Lower leg skin (tissue), 4 donors: ENCODE measurements around the gene OSBPL9. TPM values are rescaled to one million over a fixed set of nuclear protein-coding genes. Genes with fewer than 3 reads are reported as not detected.

Source experiments
- DNase-seq, 2 donors: peaks; one replicate each; pipeline ENCODE4 v3.0.0-alpha.2; 2019; ENCODE audit warnings: low spot score in 2 of 2
- H3K4me3 ChIP-seq: fragments of 200-600 bp; sonication (generic); 2 replicates; pipeline ENCODE4 v1.5.1; 2017; ENCODE audit warnings: mild to moderate bottlenecking, low read depth; ENCODE audit not compliant: poor library complexity, severe bottlenecking
- POLR2A ChIP-seq, 2 donors: fragments of 450-650 bp; IDR thresholded peaks; one replicate each; pipeline ENCODE4 v1.6.1; 2016 to 2017; ENCODE audit warnings: antibody characterized with exemption in 2 of 2, mild to moderate bottlenecking in 1 of 2, moderate library complexity in 1 of 2
- WGBS, 2 donors: methylation state at CpG; one replicate each; pipeline ENCODE4 v1.1.5; 2018; 5-methylcytosine and 5-hydroxymethylcytosine counted together
- intact Hi-C: fragments of 100-400 bp; cut with DNase I; formaldehyde crosslinking; loops from one replicate; pipeline ENCODE4 v1.15.0; 2023; ENCODE audit warnings: low total_unique reads
- total RNA-seq, 4 donors: library from RNA; depleted of rRNA; stranded (reverse); fragments of >200 nt; gene quantifications; one replicate each; pipeline ENCODE4 v1.1.0, GENCODE V29; 2016
- TF ChIP-seq, protein P1 (sequence below), 3 donors: fragments of 450-650 bp; IDR thresholded peaks; one replicate each; pipeline ENCODE4 v1.5.1; 2016; ENCODE audit warnings: antibody characterized with exemption in 3 of 3, mild to moderate bottlenecking in 3 of 3, moderate library complexity in 2 of 3

Gene OSBPL9
- total RNA-seq, 4 donors from 2014 or later, result 35.9 to 56.9 (median 46.9) TPM

DNA sequence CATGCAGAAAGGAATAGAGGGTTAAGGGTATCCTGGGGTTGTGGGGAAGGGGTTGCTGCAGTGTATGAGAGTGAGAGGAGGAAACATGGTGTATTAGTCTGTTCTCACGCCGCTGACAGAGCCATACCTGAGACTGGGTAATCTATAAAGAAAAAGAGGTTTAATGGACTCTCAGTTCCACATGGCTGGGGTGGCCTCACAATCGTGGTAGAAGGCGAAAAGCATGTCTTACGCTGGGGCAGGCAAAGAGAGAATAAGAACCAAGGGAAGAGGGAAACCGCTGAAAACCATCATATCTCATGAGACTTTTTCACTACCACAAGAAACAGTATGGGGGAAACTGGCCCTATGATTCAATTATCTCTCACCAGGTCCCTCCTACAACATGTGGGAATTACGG lies 17.7 kb downstream of the OSBPL9 start:
- no peak for DNase-seq
- H3K4me3 ChIP-seq, result no peak overlapping the region
- intact Hi-C loops, result no loop called here
- TF ChIP-seq, protein P1, sequence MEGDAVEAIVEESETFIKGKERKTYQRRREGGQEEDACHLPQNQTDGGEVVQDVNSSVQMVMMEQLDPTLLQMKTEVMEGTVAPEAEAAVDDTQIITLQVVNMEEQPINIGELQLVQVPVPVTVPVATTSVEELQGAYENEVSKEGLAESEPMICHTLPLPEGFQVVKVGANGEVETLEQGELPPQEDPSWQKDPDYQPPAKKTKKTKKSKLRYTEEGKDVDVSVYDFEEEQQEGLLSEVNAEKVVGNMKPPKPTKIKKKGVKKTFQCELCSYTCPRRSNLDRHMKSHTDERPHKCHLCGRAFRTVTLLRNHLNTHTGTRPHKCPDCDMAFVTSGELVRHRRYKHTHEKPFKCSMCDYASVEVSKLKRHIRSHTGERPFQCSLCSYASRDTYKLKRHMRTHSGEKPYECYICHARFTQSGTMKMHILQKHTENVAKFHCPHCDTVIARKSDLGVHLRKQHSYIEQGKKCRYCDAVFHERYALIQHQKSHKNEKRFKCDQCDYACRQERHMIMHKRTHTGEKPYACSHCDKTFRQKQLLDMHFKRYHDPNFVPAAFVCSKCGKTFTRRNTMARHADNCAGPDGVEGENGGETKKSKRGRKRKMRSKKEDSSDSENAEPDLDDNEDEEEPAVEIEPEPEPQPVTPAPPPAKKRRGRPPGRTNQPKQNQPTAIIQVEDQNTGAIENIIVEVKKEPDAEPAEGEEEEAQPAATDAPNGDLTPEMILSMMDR (IDR thresholded peaks at IDR 0.05), result no peak
- TF ChIP-seq POLR2A (IDR thresholded peaks at IDR 0.05), result no peak
- WGBS, 2 donors, result 90% methylated on average over 7 of the region's 7 CpGs

DNA sequence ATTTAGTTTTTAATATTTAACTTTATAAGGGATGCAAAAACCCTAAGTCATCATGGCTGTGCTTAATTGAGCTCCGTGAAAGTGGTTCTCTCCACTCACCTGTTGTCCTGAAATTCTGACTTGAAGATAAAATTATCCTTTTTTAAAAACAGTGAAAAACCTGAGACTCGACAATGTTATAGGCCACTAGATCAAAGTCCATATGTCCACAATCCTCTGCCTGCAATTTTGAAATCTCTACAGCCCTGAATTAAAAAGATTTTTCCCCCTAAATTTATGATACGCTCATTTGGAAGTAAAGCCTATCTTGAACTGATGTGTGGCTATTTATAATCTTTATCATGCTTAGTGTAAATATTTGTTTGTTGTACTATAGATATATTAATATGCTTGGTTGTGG lies 18.7 kb downstream of the OSBPL9 start:
- 89 to 91% methylated on average over 3 of the region's 3 CpGs for WGBS, 2 donors
- intact Hi-C loops, result no loop called here
- no peak overlapping the region for H3K4me3 ChIP-seq
- no peak for TF ChIP-seq POLR2A (IDR thresholded peaks at IDR 0.05)
- DNase-seq, result no peak

DNA sequence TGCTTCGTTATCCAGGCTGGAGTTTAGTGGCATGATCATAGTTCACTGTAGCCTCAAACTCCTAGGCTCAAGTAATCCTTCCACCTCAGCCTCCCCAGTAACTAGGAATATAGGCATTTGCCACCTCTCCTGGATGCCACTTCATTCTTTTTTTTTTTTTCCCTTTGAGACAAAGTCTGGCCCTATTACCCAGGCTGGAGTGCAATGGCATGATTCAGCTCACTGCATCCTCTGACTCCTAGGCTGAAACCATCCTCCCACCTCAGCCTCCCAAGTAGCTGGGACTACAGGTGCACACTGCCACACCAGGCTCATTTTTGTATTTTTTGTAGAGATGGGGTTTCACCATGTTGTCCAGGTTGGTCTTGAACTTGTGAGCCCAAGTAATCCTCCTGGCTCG lies 19.3 kb downstream of the OSBPL9 start:
- no peak overlapping the region for H3K4me3 ChIP-seq
- intact Hi-C loops, result no loop called here
- no peak for DNase-seq
- WGBS, 2 donors, result 94% methylated on average over 2 of the region's 2 CpGs
- TF ChIP-seq, protein P1 (IDR thresholded peaks at IDR 0.05), result no peak
- TF ChIP-seq POLR2A (IDR thresholded peaks at IDR 0.05), result no peak

DNA sequence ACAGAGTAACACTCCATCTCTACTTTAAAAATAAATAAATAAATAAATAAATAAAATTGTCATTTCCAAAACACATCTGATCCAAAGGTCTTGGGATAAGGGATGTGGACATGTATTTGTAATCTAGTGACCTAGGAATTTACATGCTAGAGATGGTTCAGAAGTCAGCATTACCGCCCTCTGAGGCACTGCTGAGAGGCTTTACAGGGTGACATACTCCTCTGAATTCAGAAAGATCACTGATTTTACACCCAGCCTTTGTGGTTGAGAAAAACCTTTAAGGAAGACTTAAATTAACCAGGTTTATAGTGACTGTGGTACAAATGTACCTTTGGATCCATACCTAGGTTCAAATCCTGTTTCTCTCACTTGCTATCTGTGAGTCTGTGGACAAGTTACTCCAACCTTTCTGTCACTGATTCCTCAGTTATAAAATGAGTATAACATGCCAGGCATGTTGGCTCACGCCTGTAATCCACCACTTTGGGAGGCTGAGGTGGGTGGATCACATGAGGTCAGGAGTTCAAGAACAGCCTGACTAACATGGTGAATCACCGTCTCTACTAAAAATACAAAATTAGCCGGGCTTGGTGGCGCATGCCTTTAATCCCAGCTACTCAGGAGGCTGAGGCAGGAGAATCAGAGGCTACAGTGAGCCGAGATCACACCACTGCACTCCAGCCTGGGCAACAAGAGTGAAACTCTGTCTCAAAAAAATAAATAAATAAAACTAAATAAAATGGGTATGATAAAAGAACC lies 20.1 kb downstream of the OSBPL9 start:
- TF ChIP-seq, protein P1 (IDR thresholded peaks at IDR 0.05), result no peak
- TF ChIP-seq POLR2A (IDR thresholded peaks at IDR 0.05), result no peak
- WGBS, 2 donors, result 38 to 45% methylated on average over 6 of the region's 6 CpGs
- intact Hi-C loops, result no loop called here
- H3K4me3 ChIP-seq, result no peak overlapping the region
- DNase-seq, result peak in 1 of 2 donors; percentile 61

DNA sequence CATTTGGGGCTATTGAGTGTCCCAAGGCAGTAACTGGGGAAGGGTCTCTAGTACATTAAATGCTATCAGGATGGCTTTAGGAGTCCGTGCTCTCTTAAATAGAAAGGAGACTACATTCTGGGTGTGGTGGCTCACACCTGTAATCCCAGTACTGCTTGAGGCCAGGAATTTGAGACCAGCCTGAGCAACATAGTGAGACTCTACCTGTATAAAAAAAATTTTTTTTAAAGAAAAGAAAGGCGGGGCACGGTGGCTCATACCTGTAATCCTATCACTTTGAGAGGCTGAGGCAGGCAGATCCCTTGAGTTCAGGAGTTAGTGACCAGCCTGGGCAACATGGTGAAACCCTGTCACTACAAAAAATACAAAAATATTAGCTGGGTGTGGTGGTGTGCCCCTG lies 21.5 kb downstream of the OSBPL9 start:
- DNase-seq, result no peak
- intact Hi-C loops, result no loop called here
- 88 to 92% methylated on average over 3 of the region's 3 CpGs for WGBS, 2 donors
- TF ChIP-seq, protein P1 (IDR thresholded peaks at IDR 0.05), result no peak
- TF ChIP-seq POLR2A (IDR thresholded peaks at IDR 0.05), result no peak
- no peak overlapping the region for H3K4me3 ChIP-seq

DNA sequence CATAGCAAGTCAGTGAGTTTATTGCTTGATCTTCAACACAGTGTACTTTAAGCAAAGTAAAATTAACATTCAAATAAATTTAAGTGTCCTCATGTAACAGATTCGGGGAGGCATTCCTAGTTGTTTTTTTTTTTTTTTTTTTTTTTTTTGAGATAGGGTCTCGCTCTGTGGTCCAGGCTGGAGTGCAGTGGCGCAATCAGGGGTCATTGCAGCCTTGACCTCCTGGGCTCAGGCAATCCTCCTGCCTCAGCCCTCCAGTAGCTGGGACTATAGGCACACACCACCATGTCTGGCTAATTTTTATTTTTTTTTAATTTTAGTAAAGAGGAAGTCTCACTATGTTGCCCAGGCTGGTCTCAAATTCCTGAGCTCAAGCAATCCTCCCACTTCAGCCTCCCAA lies 22.8 kb downstream of the OSBPL9 start:
- intact Hi-C loops, result no loop called here
- WGBS, 2 donors, result 98% methylated on average over 3 of the region's 3 CpGs

More for the DNA sequence above, 22.8 kb downstream of the OSBPL9 start:
- no peak for TF ChIP-seq POLR2A (IDR thresholded peaks at IDR 0.05)
- TF ChIP-seq, protein P1 (IDR thresholded peaks at IDR 0.05), result no peak
- DNase-seq, result no peak
- no peak overlapping the region for H3K4me3 ChIP-seq
